Measurements from ENCODE around the gene WWP2. TPM values are rescaled to one million over a fixed set of nuclear protein-coding genes. Genes with fewer than 3 reads are reported as not detected.

Gene WWP2
- total RNA-seq, 2 donors from 2014 or later, result 144 to 146 TPM

GRCh38 chr16:69863401-69864281, 101.5 kb downstream of the WWP2 start:
- Histone ChIP-seq H3K4me3 (no peak overlapping the region), H3K9me3 (no peaks in the 10 kb centered on the region), H3K27me3 (replicated peaks; ENCODE audit: insufficient read depth) (no peaks in the 10 kb centered on the region), H3K36me3 (no peaks in the 10 kb centered on the region), H3K4me1 (ENCODE audit: control insufficient read depth in 1 of 2, low read depth in 2 of 2) (peaks cover 27 to 49% of the 10 kb centered on the region in 2 donors), H3K27ac (peak overlapping the region; percentile 10 to 88)
- TF ChIP-seq, protein P1, sequence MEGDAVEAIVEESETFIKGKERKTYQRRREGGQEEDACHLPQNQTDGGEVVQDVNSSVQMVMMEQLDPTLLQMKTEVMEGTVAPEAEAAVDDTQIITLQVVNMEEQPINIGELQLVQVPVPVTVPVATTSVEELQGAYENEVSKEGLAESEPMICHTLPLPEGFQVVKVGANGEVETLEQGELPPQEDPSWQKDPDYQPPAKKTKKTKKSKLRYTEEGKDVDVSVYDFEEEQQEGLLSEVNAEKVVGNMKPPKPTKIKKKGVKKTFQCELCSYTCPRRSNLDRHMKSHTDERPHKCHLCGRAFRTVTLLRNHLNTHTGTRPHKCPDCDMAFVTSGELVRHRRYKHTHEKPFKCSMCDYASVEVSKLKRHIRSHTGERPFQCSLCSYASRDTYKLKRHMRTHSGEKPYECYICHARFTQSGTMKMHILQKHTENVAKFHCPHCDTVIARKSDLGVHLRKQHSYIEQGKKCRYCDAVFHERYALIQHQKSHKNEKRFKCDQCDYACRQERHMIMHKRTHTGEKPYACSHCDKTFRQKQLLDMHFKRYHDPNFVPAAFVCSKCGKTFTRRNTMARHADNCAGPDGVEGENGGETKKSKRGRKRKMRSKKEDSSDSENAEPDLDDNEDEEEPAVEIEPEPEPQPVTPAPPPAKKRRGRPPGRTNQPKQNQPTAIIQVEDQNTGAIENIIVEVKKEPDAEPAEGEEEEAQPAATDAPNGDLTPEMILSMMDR (IDR thresholded peaks at IDR 0.05), result no peak
- DNase-seq (ENCODE audit: low spot score) (no peak), ATAC-seq (ENCODE audit: insufficient number of reproducible peaks, low FRiP score, low read depth) (no peak)

DNA sequence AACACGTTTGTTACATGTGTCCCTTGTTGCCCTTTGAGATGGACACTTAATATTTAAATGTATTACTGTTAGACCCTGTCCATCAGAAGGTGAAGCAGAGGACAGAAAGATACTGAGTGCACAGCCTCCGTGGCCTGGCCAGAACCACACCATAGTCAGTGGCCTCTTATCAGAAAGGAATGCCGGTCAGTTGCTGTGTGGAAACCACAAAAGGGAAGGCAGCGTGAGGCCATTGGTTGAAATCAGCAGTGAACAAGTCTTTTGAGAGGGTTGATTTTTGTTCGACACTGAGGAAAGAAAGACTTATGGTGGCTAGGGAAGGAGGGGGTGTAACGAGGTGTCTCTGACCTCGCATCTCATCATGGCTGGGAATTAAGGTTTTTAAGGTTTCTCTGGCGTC, 103.6 kb downstream of the WWP2 start:
- no peaks in the 10 kb centered on the region for H3K36me3 ChIP-seq
- no peaks in the 10 kb centered on the region for H3K27me3 ChIP-seq (replicated peaks; ENCODE audit: insufficient read depth)
- H3K9me3 ChIP-seq, result no peaks in the 10 kb centered on the region
- peak overlapping the region; percentile 45 to 88 for H3K27ac ChIP-seq
- ATAC-seq (ENCODE audit: insufficient number of reproducible peaks, low FRiP score, low read depth) (no peak), DNase-seq (ENCODE audit: low spot score) (no peak)
- TF ChIP-seq, protein P1 (IDR thresholded peaks at IDR 0.05), result no peak
- H3K4me3 ChIP-seq, result no peak overlapping the region
- peaks cover 17 to 29% of the 10 kb centered on the region in 2 donors for H3K4me1 ChIP-seq (ENCODE audit: control insufficient read depth in 1 of 2, low read depth in 2 of 2)

DNA sequence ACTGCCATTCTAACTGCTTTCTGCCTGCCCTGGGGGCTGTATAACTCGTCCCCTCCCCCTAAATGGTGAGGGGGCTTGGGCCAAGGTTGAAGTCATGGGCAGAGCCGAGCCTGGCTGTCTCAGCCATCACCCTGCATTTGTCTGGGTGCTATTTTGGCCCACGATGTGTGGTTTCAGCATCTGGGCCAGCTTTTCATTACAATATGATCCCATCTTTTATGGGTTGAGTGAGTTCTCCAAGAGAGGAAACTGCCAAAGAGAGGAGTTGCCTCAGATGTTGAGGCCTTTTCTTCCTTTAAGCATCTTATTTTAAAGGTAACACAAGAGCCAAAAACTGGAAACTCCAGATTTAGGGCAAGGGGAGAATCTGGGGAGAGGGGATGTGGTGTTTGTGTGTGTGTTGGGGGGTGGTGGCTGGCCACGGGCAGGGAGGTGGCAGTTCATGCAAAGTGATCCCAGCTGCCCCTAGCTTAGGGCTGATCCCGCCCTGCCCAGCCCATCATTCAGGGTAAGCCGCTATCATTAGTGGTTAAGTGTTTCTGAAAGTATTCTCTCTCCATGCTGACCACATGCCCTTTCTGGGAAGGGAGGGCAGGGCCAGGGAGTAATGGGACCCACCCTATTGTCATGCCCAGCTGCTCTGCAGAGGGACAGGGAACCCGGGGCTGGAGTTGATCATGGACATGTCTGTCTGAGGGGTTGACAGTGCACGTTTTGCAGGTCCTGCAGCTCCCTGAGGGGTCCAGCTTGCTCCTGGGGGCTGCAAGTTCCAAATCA, 105.8 kb downstream of the WWP2 start:
- peaks cover 10% of the 10 kb centered on the region for H3K36me3 ChIP-seq
- H3K27ac ChIP-seq, result no peak overlapping the region
- TF ChIP-seq, protein P1 (IDR thresholded peaks at IDR 0.05), result no peak
- ATAC-seq (ENCODE audit: insufficient number of reproducible peaks, low FRiP score, low read depth) (no peak), DNase-seq (ENCODE audit: low spot score) (no peak)
- no peak overlapping the region for H3K4me3 ChIP-seq
- H3K27me3 ChIP-seq (replicated peaks; ENCODE audit: insufficient read depth), result no peaks in the 10 kb centered on the region
- H3K9me3 ChIP-seq, result no peaks in the 10 kb centered on the region
- H3K4me1 ChIP-seq (ENCODE audit: control insufficient read depth in 1 of 2, low read depth in 2 of 2), result peaks cover 2 to 8% of the 10 kb centered on the region in 2 donors

GRCh38 chr16:69870761-69871160, 108.6 kb downstream of the WWP2 start:
- TF ChIP-seq, protein P1 (IDR thresholded peaks at IDR 0.05), result no peak
- H3K4me3 ChIP-seq, result no peak overlapping the region
- ATAC-seq (ENCODE audit: insufficient number of reproducible peaks, low FRiP score, low read depth), result no peak

GRCh38 chr16:69871708-69872107, 109.6 kb downstream of the WWP2 start:
- no peaks in the 10 kb centered on the region for H3K27me3 ChIP-seq (replicated peaks; ENCODE audit: insufficient read depth)
- H3K36me3 ChIP-seq, result peaks cover 19% of the 10 kb centered on the region
- H3K27ac ChIP-seq, result no peak overlapping the region
- peaks cover 5% of the 10 kb centered on the region for H3K9me3 ChIP-seq
- DNase-seq (ENCODE audit: low spot score) (no peak), ATAC-seq (ENCODE audit: insufficient number of reproducible peaks, low FRiP score, low read depth) (no peak)
- TF ChIP-seq, protein P1 (IDR thresholded peaks at IDR 0.05), result no peak
- no peak overlapping the region for H3K4me3 ChIP-seq
- H3K4me1 ChIP-seq (ENCODE audit: control insufficient read depth in 1 of 2, low read depth in 2 of 2), result peaks cover 0 to 10% of the 10 kb centered on the region in 2 donors

More at GRCh38 chr16:69870761-69871160, 108.6 kb downstream of the WWP2 start:
- no peaks in the 10 kb centered on the region for H3K9me3 ChIP-seq
- peaks cover 14% of the 10 kb centered on the region for H3K36me3 ChIP-seq
- no peak overlapping the region for H3K27ac ChIP-seq
- DNase-seq (ENCODE audit: low spot score), result no peak
- peaks cover 0 to 12% of the 10 kb centered on the region in 2 donors for H3K4me1 ChIP-seq (ENCODE audit: control insufficient read depth in 1 of 2, low read depth in 2 of 2)
- no peaks in the 10 kb centered on the region for H3K27me3 ChIP-seq (replicated peaks; ENCODE audit: insufficient read depth)

Measured in thoracic aorta (tissue), 2 donors.